ENCODE measurements around the gene LGALS4.
"Not testable (repeated sequence)": the region's sequence is repeated elsewhere in the genome, so short reads cannot be mapped to it uniquely, and the experiment has no call there.

The LGALS4 gene

GRCh38 chr19:38770228-38770948 lies 42.4 kb downstream of the LGALS4 start:
- DNase-seq (ENCODE audit: low spot score) = not testable (repeated sequence)

DNA sequence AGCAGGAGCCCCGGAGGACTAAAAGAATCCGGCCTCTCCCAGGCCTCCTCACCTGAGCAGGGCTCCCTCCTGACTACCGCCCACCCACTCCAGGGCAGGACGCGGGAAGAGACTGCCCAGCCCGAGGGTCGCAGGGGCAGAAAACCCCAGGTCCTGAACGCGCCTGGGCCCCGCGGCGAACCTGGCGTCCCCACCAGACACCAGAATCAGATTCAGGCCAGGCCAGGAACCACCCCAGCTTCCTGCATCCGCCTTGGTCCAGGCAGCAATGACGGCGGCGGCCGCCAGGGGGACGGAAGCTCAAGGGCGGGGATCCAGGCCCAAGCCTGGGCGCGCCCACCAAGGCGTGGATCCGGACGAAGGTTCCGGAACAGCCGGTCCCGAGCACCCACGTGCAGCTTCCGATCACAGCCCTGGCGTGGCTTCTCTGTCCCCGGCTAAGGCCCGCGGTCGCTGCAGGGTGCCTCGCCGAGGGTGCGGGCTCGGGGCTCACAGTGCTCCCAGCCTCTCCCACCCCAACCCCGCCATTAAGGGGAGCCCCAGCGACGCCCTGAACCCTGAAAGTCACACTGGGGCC lies 43.0 kb downstream of the LGALS4 start:
- peak; percentile 70 for DNase-seq (ENCODE audit: low spot score)

GRCh38 chr19:38766276-38767047 lies 46.3 kb downstream of the LGALS4 start:
- DNase-seq (ENCODE audit: low spot score) = no peak

DNA sequence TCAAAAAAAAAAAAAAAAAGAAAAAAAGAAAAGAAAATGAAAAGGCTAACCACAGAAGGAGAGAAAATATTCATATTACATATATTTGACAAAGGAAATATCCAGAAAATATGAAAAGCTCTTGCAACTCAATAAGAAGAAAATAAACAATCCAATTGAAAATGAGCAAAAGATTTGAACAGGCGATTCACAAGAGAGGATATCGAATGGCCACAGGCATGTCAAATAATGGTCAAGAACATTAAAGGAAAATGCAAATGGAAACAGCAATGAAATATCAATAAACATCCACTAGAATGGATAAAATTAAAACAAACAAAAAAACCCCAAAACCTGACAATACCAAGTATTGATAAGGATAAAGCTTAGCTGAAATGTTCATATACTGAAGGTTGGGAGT lies 47.5 kb downstream of the LGALS4 start:
- DNase-seq (ENCODE audit: low spot score) = no peak

- no peak for DNase-seq (ENCODE audit: low spot score)
Observed at GRCh38 chr19:38763795-38764220, 48.9 kb downstream of the LGALS4 start.

- DNase-seq (ENCODE audit: low spot score) = not testable (repeated sequence)
Observed at GRCh38 chr19:38761884-38762389, 50.8 kb downstream of the LGALS4 start.

DNA sequence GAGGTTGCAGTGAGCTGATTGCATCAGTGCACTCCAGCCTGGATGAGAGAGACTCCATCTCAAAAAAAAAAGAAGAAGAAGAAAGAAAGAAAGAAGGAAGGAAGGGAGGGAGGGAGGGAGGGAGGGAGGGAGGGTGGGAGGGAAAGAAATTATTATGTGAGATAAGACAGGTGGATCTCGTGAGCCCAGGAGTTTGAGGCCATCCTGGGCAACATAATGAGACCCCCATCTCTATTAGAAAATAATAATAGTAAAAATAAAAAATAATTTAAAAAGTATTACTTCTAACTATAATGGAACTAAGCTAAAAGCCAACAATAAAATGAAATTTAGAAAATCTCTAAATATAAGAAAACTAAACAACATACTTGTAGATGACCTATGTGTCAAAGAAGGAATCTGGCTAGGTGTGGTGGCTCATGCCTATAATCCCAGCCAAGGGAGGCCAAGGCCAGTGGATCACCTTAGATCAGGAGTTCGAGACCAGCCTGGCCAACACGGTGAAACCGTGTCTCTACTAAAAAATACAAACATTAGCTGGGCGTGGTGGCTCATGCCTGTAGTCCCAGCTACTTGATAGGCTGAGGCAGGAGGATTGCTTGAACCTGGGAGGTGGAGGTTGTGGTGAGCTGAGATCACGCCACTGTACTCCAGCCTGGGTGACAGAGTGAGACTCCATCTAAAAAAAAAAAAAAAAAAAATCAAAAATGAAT lies 51.8 kb downstream of the LGALS4 start:
- not testable (repeated sequence) for DNase-seq (ENCODE audit: low spot score)

DNA sequence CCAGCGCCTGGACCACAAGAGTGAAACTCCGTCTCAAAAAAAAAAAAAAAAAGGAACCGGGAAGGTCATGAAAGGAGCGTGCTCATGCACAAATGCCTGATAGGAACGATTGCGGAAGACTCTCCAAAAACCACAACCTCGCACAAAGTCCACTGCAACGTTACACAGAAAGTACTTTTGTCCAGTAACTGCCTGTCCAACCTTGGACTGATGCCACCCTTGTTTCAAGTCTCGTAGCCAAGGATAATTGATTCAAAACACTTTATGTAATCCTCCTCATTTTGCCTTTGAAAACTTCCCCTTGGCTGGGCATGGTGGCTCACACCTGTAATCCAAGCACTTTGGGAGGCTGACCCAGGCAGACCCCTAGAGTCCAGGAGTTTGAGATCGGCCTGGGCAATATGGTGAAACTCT lies 53.1 kb downstream of the LGALS4 start:
- DNase-seq (ENCODE audit: low spot score) = no peak

GRCh38 chr19:38754196-38754595 lies 58.5 kb downstream of the LGALS4 start:
- not testable (repeated sequence) for DNase-seq (ENCODE audit: low spot score)

GRCh38 chr19:38753783-38754182 lies 59.0 kb downstream of the LGALS4 start:
- DNase-seq (ENCODE audit: low spot score) = not testable (repeated sequence)

All from hepatic stellate cell (primary cell).